Loucy (cell line): ENCODE results near the gene DPP4.

Experiments
- EZH2phosphoT487 ChIP-seq: fragments of 200-600 bp; IDR thresholded peaks from 2 replicates; pipeline ENCODE4 v1.6.1; 2018; ENCODE audit warnings: antibody characterized with exemption, mild to moderate bottlenecking, moderate library complexity, borderline replicate concordance
- TF ChIP-seq, protein P1 (sequence below): fragments of 200-600 bp; sonication (generic); conservative IDR thresholded peaks from 2 replicates; pipeline ENCODE4 v1.5.1; 2014; ENCODE audit warnings: mild to moderate bottlenecking, antibody characterized with exemption, low read length

DNA sequence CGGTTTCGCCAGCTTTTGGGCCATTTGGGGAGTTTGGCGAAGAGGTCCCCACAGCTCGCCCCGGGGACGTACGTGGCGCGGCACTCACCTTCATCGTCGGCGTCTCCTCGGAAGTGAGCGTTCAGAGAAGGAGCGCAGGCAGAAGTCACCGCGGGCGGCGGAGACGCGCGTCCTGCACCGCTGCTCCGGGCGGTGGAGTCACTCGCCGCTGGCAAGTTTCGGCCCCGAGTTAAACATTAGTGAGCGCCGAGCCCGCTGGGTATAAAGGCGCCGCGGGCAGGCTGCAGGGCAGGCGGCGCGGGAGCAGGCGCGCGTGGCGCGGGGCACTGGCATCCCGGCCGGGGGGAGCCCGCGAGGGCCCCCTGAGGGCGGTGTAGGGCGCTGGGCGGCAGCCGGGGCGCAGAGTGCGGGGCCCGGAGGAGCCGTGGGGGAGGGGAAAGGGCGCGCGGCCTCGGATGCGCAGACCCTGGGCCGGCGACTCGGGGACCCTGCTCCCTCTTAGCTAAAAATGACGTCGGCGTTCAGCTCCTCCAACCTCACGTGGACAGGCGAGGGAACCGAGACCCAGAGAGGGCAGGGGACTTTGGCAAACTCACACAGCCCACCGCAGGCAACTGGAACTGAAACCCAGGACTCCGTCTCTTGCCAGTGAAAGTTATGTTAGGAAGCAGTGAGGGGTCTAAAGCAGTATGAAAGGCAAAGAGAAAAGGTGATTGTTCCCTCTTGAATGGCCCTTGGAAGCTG is at the start of gene DPP4:
- TF ChIP-seq, protein P1, sequence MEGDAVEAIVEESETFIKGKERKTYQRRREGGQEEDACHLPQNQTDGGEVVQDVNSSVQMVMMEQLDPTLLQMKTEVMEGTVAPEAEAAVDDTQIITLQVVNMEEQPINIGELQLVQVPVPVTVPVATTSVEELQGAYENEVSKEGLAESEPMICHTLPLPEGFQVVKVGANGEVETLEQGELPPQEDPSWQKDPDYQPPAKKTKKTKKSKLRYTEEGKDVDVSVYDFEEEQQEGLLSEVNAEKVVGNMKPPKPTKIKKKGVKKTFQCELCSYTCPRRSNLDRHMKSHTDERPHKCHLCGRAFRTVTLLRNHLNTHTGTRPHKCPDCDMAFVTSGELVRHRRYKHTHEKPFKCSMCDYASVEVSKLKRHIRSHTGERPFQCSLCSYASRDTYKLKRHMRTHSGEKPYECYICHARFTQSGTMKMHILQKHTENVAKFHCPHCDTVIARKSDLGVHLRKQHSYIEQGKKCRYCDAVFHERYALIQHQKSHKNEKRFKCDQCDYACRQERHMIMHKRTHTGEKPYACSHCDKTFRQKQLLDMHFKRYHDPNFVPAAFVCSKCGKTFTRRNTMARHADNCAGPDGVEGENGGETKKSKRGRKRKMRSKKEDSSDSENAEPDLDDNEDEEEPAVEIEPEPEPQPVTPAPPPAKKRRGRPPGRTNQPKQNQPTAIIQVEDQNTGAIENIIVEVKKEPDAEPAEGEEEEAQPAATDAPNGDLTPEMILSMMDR, result no peak
- no peak for TF ChIP-seq EZH2phosphoT487
